GM12878 (cell line): ENCODE measurements around the gene SPIB. TPM values are rescaled to one million over a fixed set of nuclear protein-coding genes. Genes with fewer than 3 reads are reported as not detected.
A peak's percentile ranks its signal among the peaks of the same experiment; 100 is the strongest.

Source experiments
- ASH2L ChIP-seq: fragments of 300-600, 200-600 bp; sonication (generic); IDR thresholded peaks from 2 replicates; pipeline ENCODE4 v1.6.1; 2017; ENCODE audit warnings: low read depth, mild to moderate bottlenecking, borderline replicate concordance
- ATF7 ChIP-seq: fragments of 450-650 bp; IDR thresholded peaks from 2 replicates; pipeline ENCODE4 v1.6.1; 2016; ENCODE audit warnings: low read depth, mild to moderate bottlenecking
- BCLAF1 ChIP-seq: fragments of 450-650 bp; IDR thresholded peaks from 2 replicates; pipeline ENCODE4 v1.6.1; 2017; ENCODE audit warnings: antibody characterized with exemption, mild to moderate bottlenecking, moderate library complexity
- BHLHE40 ChIP-seq, 2 experiments: fragments of 450-650 bp in 1 of 2; IDR thresholded peaks; 2 replicates each; pipeline ENCODE4 v1.6.1; 2011 to 2017; ENCODE audit warnings: low read depth in 2 of 2, borderline replicate concordance in 1 of 2, improper control_type of control experiment in 1 of 2, low read length in 1 of 2, mild to moderate bottlenecking in 1 of 2
- CBX5 ChIP-seq: sonication (generic); IDR thresholded peaks from 2 replicates; pipeline ENCODE4 v1.6.1; 2016; ENCODE audit warnings: low read depth, moderate library complexity, mild to moderate bottlenecking, inconsistent platforms
- CHD1 ChIP-seq: IDR thresholded peaks from 2 replicates; pipeline ENCODE4 v1.6.1; 2012; ENCODE audit warnings: low read depth, low read length, improper control_type of control experiment
- ELK1 ChIP-seq: IDR thresholded peaks from 2 replicates; pipeline ENCODE4 v1.6.1; 2012; ENCODE audit warnings: low read depth, low read length, improper control_type of control experiment
- EP300 ChIP-seq, 2 experiments: fragments of 150-350 bp in 1 of 2; IDR thresholded peaks; 2 replicates each; pipeline ENCODE4 v1.6.1; 2011 to 2012; ENCODE audit warnings: low read depth in 2 of 2, low read length in 2 of 2, borderline replicate concordance in 1 of 2, improper control_type of control experiment in 1 of 2, inconsistent platforms in 1 of 2; ENCODE audit not compliant: control insufficient read depth in 1 of 2
- FOS ChIP-seq: IDR thresholded peaks from 3 replicates; pipeline ENCODE4 v1.6.1; 2011; ENCODE audit warnings: borderline replicate concordance; ENCODE audit not compliant: insufficient read length; ENCODE audit errors: extremely low read depth
- FOXK2 ChIP-seq: fragments of 450-650 bp; IDR thresholded peaks from 2 replicates; pipeline ENCODE4 v1.6.1; 2017; ENCODE audit warnings: mild to moderate bottlenecking, moderate library complexity
- IRF4 ChIP-seq: IDR thresholded peaks from 2 replicates; pipeline ENCODE4 v1.6.1; 2011; ENCODE audit warnings: low read depth, low read length
- JUNB ChIP-seq: IDR thresholded peaks from 2 replicates; pipeline ENCODE4 v1.6.1; 2016; ENCODE audit warnings: antibody characterized with exemption, mild to moderate bottlenecking
- LARP7 ChIP-seq: fragments of 450-650 bp; IDR thresholded peaks from 2 replicates; pipeline ENCODE4 v1.6.1; 2017; ENCODE audit warnings: mild to moderate bottlenecking
- NFXL1 ChIP-seq: fragments of 450-650 bp; IDR thresholded peaks from 2 replicates; pipeline ENCODE4 v1.6.1; 2017; ENCODE audit warnings: antibody characterized with exemption, mild to moderate bottlenecking, borderline replicate concordance
- NR2C2 ChIP-seq: IDR thresholded peaks from 2 replicates; pipeline ENCODE4 v1.6.1; 2011; ENCODE audit warnings: borderline replicate concordance, low read depth; ENCODE audit not compliant: control insufficient read depth, insufficient read length
- NR2F1 ChIP-seq: fragments of 450-650 bp; conservative IDR thresholded peaks from 2 replicates; pipeline ENCODE4 v1.6.1; 2017; ENCODE audit warnings: mild to moderate bottlenecking
- PAX5 ChIP-seq: IDR thresholded peaks from 2 replicates; pipeline ENCODE4 v1.6.1; 2011; ENCODE audit warnings: low read depth, low read length, borderline replicate concordance
- POLR2AphosphoS2 ChIP-seq: IDR thresholded peaks from 2 replicates; pipeline ENCODE4 v1.6.1; 2011; ENCODE audit warnings: low read depth, mild to moderate bottlenecking, low read length, improper control_type of control experiment, moderate library complexity
- SMAD5 ChIP-seq: IDR thresholded peaks from 2 replicates; pipeline ENCODE4 v1.6.1; 2016; ENCODE audit warnings: antibody characterized with exemption, low read depth
- SPI1 ChIP-seq: IDR thresholded peaks from 2 replicates; pipeline ENCODE4 v1.6.1; 2011; ENCODE audit warnings: low read depth, mild to moderate bottlenecking, low read length, moderate library complexity, borderline replicate concordance; ENCODE audit not compliant: insufficient read depth
- SRF ChIP-seq, 2 experiments: IDR thresholded peaks; 2 replicates each; pipeline ENCODE4 v1.6.1; 2011; ENCODE audit warnings: low read depth in 2 of 2, low read length in 2 of 2, mild to moderate bottlenecking in 1 of 2, moderate library complexity in 1 of 2
- TAF1 ChIP-seq: IDR thresholded peaks from 2 replicates; pipeline ENCODE4 v1.6.1; 2011; ENCODE audit warnings: mild to moderate bottlenecking, low read depth, low read length, borderline replicate concordance
- YBX1 ChIP-seq: fragments of 450-650 bp; IDR thresholded peaks from 2 replicates; pipeline ENCODE4 v1.6.1; 2016; ENCODE audit warnings: antibody characterized with exemption
- ZNF384 ChIP-seq: IDR thresholded peaks from 2 replicates; pipeline ENCODE4 v1.6.1; 2012; ENCODE audit warnings: low read depth, mild to moderate bottlenecking, low read length, improper control_type of control experiment, borderline replicate concordance
- ZNF622 ChIP-seq: fragments of 450-650 bp; IDR thresholded peaks from 2 replicates; pipeline ENCODE4 v1.6.1; 2017; ENCODE audit warnings: mild to moderate bottlenecking, inconsistent platforms
- polyA plus RNA-seq, 11 experiments: library from polyadenylated mRNA; depleted of rRNA in 4 of 11; unstranded in 6 of 11; stranded (reverse) in 5 of 11; fragments of >200 nt; fragmentation: Nextera tagmentation in 4 of 11; fragmentation: Illumina TruSeq in 1 of 11; extraction: Ambion mirVana in 4 of 11; extraction: Trizol in 1 of 11; gene quantifications; 1 replicate in 1 of 11; 2 replicates in 10 of 11; pipeline versions ENCODE4 v1.2.1 to v1.2.3, GENCODE V29; 2011 to 2016; ENCODE audit warnings: inconsistent platforms in 2 of 11, missing spikeins in 2 of 11, low read depth in 1 of 11
- total RNA-seq, 4 experiments: library from RNA; depleted of rRNA in 3 of 4; stranded (reverse); fragments of >200 nt in 3 of 4; fragmentation: Illumina TruSeq in 1 of 4; extraction: Trizol in 1 of 4; gene quantifications; 2 replicates each; pipeline versions ENCODE4 v1.2.1 to v1.2.3, GENCODE V29; 2013 to 2021
- TF ChIP-seq, protein P1 (sequence below): IDR thresholded peaks from 2 replicates; pipeline ENCODE4 v1.6.1; 2011; ENCODE audit warnings: low read depth, mild to moderate bottlenecking, low read length, moderate library complexity, borderline replicate concordance; ENCODE audit errors: extremely low read depth

SPIB gene
- total and polyA plus RNA-seq, 10 of the 15 experiments (the other 5 are each of a cell fraction or from before 2014, with no cell fraction given) = 3.5 to 123 (median 56.0) TPM

DNA sequence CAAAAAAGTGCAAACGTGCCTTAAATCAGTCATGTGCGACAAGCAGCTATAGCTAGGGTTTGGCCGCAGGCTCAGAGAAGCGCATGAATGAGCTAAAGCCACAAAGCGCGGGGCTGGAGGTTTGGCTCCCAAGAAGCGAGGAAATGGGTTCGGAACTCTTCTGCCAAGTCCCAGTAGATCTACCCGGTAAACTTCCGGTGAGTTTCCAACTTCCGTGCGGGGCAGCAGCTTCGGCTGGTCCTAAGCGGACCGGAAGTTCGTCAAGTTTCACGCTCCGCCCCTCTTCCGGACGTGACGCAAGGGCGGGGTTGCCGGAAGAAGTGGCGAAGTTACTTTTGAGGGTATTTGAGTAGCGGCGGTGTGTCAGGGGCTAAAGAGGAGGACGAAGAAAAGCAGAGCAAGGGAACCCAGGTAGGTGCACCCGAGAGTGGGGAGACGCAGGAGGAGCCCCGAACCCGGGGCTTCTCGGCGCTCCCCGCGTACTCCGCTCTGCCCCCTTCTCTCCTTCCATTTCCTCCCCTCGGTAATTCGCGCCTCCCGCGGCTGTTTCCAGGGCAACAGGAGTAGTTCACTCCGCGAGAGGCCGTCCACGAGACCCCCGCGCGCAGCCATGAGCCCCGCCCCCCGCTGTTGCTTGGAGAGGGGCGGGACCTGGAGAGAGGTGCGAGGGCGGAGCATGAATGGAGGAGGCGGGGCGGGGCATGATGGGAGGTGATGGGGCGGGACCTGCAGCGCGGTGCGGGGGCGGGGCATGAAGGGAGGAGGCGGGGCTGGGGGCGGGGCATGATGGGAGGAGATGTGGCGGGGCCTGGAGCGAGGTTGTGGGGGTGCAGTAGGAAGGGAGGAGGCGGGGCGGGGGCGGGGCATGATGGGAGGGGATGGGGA, 42.3 kb upstream of the SPIB start, which contains the start of gene NR1H2 (continued):
- TF ChIP-seq BHLHE40 (IDR thresholded peaks at IDR 0.05; ENCODE audit: borderline replicate concordance in 1 of 2, low read depth in 2 of 2, low read length in 1 of 2) (peak; percentile 19 to 36; a peak in 2 of 4 replicates), NR2C2 (no peak), ASH2L (peak; percentile 85; the same call in 1 of the 2 replicates), ELK1 (peak; percentile 99), FOS (no peak), BCLAF1 (0 out of 2 replicates have a peak, but pooled peaks have one; percentile 44), PAX5 (0 out of 2 replicates have a peak, but pooled peaks have one; percentile 40), CHD1 (peak; percentile 92; the same call in 1 of the 2 replicates), IRF4 (peak; percentile 66; the same call in 1 of the 2 replicates), SPI1 (0 out of 2 replicates have a peak, but pooled peaks have one; percentile 14), FOXK2 (peak; percentile 90), SMAD5 (no peak; the same call in 1 of the 2 replicates), YBX1 (no peak), NR2F1 (peak; percentile 57; the same call in 1 of the 2 replicates), NFXL1 (no peak), JUNB (no peak), CBX5 (no peak; the same call in 1 of the 2 replicates), EP300 (IDR thresholded peaks at IDR 0.05; ENCODE audit: borderline replicate concordance in 1 of 2, control insufficient read depth in 1 of 2, low read depth in 2 of 2, low read length in 2 of 2) (peak; percentile 9 to 33; a peak in 2 of 4 replicates), TAF1 (peak; percentile 82; the same call in 1 of the 2 replicates), SRF (IDR thresholded peaks at IDR 0.05; ENCODE audit: low read depth in 2 of 2, low read length in 2 of 2) (peak in 1 of 2 experiments; percentile 91; a peak in 2 of 4 replicates), ATF7 (peak; percentile 72), ZNF384 (peak; percentile 9; the same call in 1 of the 2 replicates), LARP7 (peak; percentile 96), ZNF622 (no peak), POLR2AphosphoS2 (peak; percentile 60)
- TF ChIP-seq, protein P1, sequence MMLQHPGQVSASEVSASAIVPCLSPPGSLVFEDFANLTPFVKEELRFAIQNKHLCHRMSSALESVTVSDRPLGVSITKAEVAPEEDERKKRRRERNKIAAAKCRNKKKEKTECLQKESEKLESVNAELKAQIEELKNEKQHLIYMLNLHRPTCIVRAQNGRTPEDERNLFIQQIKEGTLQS = no peak
